HG02610 (cell line): ENCODE results near the gene SEC24A.
"Not testable (repeated sequence)": the region's sequence is repeated elsewhere in the genome, so short reads cannot be mapped to it uniquely, and the experiment has no call there.

Experiments
- ATAC-seq: cut with Tn5 transposase; IDR thresholded peaks from one replicate; pipeline ENCODE4 v1.9.1; 2021; ENCODE audit warnings: mild to moderate bottlenecking, moderate library complexity; ENCODE audit not compliant: unreplicated experiment

SEC24A gene

DNA sequence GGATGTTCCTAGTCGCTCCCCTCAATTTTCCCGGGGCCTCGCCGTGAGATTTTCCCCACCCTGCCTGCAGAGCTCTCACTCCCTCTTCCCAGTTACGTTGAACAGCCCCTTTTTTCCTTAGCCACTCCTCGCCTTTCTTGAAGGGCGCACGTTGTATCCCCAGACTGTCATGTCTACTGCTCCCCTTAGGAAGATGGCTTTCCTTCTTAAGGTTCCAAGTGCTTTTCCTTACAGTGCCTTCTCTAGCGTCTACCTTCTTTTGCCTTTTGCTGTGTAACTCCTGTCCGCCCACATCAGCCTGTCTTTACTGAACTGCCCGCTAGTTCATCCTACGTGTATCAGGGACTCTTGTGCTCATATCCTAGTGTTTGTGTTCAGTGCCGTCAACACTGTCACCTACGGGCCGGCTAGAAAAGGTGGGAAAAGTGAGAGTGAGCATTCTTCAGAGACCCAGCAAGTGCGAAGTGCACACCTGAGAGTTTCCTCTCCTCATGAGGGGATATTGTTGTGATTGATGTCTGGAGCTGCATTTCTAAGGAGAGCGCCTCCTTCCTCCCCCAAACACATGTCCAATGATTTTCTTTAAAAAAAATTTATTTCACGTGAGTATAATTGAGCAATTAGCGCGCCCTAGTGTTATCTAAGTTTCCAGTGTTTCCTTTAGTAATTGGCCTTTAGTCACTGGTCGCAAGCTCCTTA lies 90.5 kb downstream of the SEC24A start:
- no peak for ATAC-seq

DNA sequence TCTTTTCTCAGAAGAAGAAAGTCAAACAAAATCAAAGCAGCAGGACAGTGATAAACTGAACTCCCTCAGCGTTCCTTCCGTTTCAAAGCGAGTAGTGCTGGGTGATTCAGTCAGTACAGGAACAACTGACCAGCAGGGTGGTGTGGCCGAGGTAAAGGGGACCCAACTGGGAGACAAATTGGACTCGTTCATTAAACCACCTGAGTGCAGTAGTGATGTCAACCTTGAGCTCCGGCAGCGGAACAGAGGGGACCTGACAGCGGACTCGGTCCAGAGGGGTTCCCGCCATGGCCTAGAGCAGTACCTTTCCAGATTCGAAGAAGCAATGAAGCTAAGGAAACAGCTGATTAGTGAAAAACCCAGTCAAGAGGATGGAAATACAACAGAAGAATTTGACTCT lies 92.5 kb downstream of the SEC24A start:
- ATAC-seq, result no peak

DNA sequence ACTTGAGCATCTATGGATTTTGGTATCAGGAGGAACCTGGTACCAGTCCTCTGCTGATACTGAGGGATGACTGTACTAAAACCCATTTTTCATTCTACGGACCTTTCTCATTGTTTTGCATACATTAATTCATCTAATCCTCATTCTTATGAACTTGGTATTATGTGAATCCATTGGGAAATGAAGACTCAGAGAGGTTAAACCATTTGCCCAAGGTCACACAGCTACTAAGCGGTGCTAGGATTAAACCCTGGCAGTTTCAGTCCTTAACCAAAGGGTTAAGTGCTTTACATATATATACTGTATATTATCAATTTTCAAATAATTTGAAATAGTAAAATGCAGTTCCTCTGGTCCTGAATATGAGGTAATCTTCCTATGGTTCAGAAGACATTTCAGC lies 93.5 kb downstream of the SEC24A start:
- no peak for ATAC-seq

DNA sequence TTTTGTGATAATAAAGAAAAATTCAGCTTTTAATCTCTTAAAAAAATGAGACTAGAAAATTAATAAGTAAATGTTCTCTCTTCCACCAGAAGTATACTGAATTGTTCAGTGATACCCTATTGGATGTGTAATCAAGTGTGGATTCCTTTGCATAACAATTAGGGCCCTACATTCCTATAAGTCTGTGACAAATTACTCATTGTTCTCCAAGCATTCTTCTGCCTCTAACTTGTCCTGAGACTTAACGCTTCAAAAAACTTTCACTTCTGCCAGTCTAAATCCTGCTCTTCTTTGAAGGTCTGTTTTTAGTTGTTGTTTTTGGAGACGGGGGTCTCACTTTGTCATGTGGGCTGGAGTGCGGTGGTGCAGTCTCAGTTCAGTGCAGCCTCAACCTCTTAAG lies 100.8 kb downstream of the SEC24A start:
- no peak for ATAC-seq

DNA sequence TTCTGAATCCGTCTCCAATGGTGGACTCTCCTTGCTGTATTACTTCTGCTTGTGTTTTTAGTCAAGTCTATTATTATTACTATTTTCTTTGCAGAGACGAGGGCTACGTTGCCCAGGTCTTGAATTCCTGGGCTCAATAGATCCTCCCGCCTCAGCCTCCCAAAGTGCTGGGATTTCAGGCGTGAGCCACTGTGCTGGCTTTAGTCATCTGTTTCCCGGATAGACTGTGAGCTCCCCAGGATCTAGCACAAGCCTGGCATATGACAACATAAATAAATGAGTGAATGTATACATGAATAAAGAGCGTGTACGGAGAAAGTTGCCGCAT lies 109.6 kb downstream of the SEC24A start:
- ATAC-seq, result peak; percentile 3

DNA sequence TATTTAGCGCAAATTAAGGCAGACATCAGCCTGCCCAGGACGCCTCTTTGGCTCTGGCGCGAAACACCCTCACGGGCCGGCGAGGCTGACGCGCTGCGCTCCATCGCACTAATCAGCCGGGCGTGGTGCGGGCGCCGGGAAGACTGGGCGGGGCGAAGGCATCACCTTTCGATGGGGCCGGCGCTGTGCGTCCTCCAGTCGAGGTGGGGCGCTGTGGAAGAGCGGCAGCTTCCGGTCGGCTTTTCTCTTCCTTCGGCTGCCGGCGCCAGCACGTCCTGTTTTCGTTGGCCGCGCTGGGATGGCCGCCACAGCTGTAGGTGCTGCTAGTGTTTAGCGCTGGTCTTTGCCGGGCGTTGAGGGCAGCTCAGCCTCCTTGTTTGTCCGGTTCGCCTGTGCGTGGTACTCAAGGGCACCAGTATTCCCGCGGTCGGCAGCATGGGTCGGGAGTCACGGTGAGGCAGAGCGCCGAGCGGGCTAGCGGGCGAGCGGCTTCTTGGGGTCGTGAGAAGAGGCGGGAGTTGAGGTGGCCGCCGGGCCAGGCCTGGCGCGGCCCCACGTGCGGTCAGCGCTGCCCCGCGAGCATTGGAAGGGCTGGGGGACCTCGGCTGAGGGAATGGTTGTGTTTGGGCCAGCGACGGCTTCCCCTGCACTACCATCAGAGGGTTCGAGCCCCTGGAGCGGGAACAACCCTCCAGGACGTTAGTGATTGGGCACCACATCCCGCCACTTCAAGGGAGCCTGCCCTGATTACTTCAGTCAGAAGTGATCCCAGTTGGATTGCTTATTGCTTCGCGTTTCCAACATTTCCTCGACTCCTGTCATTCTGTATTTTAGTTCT lies 110.1 kb downstream of the SEC24A start, which contains the start of gene DDX46:
Gene DDX46, plus strand, starts transcription at position 276 of the 838 bp plus-strand sequence. Its CDS starts 160 bp downstream, at position 436.
- ATAC-seq, result peak; percentile 96

DNA sequence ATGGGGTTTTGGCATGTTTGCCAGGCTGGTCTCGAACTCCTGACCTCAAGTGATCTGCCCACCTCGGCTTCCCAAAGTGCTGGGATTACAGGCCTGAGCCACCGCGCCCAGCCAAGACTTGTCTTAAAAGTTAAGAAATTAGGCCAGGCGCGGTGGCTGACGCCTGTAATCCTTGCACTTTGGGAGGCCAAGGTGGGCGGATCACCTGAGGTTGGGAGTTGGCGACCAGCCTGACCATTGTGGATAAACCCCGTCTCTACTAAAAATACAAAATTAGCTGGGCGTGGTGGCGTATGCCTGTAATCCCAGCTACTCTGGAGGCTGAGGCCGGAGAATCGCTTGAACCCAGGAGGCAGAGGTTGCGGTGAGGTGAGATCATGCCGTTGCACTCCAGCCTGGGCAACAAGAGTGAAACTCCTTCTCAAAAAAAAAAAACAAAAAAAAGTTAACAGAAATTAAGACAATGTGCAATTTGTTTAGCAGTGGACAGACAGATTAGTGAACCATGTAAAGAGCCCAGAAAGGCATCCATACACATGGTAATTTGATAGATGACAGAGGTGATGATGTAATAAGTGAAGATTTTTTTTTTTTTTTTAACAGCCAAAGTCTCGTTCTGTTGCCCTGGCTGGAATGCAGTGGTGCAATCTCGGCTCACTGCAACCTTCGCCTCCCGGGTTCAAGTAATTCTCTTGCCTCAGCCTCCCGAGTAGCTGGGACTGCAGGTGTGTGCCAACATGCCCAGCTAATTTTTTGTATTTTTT lies 119.1 kb downstream of the SEC24A start:
- not testable (repeated sequence) for ATAC-seq

DNA sequence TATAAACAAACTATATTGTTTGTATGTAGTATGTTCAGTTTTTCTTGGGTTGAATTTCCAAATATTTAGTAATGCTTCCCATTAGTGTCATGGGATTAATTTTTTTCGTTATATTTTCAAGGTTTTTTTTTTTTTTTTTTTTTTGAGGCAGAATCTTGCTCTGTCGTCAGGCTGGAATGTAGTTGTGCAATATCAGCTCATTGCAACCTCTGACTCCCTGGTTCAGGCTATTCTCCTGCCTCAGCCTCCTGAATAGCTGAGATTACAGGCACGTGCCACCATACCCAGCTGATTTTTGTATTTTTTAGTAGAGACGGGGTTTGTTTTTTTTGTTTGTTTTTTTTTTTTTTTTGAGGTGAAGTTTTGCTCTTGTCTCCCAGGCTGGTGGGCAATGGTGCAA lies 120.6 kb downstream of the SEC24A start:
- no peak for ATAC-seq

DNA sequence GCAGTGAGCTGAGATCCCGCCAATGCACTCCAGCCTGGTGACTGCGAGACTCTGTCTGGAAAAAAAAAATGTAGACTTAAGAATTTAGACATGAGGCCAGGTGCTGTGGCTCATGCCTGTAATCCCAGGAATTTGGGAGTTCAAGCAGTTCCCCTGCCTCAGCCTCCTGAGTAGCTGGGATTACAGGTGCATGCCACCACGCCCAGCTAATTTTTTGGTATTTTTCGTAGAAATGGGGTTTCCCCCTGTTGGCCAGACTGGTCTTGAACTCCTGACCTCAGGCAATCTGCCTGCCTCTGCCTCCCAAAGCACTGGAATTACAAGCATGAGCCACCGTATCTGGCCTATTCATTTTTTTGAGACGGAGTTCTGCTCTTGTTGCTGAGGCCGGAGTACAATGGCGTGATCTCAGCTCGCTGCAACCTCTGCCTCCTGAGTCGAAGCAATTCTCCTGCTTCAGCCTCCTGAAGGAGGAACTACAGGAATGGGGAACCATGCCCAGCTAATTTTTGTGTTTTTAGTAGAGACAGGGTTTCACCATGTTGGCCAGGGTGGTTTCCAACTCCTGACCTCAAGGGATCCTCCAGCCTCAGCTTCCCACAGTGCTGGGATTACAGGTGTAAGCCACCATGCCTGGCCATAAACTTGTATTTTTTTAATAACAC lies 124.0 kb downstream of the SEC24A start:
- no peak for ATAC-seq

DNA sequence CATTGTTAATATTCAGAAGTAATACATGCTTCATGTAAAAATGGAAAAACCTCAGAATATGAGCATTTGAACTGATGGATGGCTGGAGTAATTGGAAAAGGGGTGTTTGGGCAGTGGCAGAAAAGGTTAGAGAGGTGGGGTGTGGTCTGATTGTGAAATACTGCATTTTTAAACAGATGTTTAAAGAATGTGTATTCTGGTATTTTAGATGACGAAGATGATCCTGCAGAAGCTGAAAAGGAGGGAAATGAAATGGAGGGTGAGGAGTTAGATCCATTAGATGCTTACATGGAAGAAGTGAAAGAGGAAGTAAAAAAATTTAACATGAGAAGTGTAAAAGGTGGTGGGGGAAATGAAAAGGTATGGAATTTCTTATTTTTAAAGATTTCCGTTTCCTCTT lies 128.8 kb downstream of the SEC24A start:
- no peak for ATAC-seq
